HG02938 (cell line): ENCODE measurements around the gene IL4.
A peak's percentile ranks its signal among the peaks of the same experiment; 100 is the strongest.
"Not testable (repeated sequence)": the region's sequence is repeated elsewhere in the genome, so short reads cannot be mapped to it uniquely, and the experiment has no call there.

Source experiments
- ATAC-seq: cut with Tn5 transposase; IDR thresholded peaks from one replicate; pipeline ENCODE4 v1.9.1; 2021; ENCODE audit warnings: mild to moderate bottlenecking, moderate library complexity; ENCODE audit not compliant: unreplicated experiment

The IL4 gene

DNA sequence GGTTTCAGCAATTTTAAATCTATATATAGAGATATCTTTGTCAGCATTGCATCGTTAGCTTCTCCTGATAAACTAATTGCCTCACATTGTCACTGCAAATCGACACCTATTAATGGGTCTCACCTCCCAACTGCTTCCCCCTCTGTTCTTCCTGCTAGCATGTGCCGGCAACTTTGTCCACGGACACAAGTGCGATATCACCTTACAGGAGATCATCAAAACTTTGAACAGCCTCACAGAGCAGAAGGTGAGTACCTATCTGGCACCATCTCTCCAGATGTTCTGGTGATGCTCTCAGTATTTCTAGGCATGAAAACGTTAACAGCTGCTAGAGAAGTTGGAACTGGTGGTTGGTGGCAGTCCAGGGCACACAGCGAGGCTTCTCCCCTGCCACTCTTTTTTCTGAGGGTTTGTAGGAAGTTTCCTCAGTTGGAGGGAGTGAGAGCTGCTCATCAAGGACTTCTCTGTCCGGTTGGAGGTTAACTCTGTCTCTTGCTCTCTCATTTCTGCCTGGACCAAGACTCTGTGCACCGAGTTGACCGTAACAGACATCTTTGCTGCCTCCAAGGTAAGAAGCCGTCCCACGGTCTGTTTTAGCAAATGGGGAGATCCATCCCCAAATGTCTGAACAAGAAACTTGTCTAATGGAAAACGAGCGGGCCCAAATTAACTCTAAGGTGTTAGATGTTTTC lies at the start of gene IL4:
IL4 (plus strand) TSS at position 51 of the 692 bp plus-strand sequence; CDS start at position 113, 62 bp downstream.
- no peak for ATAC-seq

DNA sequence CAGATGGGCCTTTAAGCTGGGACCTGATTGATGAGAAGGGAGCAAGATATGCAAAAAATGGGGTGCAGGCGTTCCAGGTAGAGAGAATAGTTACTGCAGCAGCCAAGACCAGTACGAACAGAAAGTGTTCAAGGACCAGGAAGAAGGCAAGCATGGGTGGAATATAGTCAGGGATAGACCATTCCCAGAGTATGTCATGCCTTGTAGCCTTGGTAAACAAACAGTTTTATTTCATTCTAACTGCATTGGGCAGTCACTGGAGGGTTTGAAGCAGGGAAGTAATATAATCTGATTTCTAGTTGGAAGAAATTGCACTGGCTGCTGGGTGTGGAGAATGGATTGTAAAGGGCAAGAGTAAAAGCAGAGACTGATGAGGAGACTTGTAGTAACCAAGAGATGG lies 46.3 kb upstream of the IL4 start:
- ATAC-seq, result no peak

DNA sequence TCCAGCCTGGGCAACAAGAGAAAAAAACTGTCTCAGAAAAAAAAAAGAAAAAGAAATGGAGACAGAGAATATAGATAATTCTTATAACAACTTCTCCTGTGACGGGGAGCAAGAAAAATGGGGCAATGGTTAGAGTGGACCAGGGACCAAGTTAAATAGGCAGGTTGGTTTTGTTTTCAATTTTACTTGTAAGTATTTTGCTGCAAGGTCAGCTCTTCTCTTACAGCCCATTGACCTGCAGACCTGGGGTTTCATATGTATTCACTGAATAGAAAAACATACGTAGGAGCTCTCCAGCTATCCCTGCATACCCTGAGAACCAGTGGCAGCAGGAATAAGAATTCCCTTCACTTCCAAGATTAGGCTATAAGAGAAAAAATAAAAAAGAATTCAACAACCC lies 45.0 kb upstream of the IL4 start:
- no peak for ATAC-seq

DNA sequence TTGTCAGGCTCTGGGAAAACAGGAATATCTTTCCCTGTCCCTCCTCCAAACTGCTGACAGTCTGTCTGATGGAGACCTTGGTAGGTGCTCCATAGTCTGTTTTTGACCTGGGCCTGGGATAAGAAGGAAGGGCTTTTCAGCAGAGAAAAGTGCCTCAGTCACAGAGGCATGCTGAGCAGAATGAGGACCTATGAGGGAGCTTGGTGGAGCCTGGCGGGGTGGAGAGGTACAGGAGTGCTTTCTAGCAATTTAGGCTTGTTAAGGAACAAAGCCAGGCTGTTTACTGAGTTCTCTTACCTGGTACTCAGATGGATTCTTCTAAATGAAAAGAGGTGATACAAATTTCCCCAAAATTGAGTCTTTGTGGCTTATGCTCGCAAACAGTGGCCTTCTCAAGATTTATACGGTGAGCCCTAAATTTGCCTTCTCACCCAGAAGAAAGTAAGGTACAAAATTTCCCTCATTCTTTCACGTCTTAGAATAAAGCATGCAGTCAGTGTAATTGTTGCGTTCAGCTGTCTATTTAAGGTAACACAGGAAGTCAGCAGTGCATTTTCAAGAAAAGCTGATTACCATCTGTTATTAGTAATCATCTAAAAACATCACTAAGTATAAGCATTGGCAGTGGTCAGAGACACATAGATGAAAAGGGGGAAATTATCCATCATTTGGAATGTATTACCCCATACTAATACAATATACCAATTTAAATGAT lies 44.4 kb upstream of the IL4 start:
- peak; percentile 57 for ATAC-seq

DNA sequence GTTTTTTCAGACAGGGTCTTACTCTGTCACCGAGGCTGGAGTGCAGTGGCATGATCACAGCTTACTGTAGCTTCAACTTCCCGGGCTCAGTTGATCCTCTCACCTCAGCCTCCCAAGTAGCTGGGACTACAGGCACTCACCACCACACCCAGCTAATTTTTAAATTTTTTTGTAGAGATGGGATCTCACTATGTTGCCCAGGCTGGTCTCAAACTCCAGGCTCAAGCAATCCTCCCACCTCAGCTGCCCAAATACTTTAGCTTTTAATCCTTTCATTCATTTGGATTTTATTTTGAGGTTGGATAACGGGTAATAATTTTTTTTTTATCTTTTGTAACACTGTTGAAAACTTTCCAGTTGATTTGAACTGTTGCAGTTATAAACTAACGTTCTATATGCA lies 40.2 kb upstream of the IL4 start:
- ATAC-seq, result not testable (repeated sequence)

DNA sequence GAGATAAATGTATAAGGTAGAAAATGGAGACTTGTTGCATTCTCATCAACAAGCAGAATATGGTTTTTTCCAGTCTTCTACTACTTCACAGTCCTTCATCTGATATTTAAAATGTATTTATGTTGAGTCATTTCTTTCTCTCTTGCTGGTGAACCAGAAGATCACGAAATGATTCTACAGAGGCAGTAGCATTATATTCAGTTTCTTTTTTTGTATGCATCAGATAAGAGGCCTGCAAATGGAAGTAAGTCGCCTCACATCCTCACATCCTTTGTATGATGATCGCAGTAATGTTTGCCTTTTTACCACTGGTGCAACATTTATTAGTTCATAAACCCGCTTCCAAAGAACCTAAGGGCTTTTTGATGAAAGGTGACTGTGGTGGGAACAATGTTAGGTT lies 37.9 kb upstream of the IL4 start:
- ATAC-seq, result peak; percentile 48

DNA sequence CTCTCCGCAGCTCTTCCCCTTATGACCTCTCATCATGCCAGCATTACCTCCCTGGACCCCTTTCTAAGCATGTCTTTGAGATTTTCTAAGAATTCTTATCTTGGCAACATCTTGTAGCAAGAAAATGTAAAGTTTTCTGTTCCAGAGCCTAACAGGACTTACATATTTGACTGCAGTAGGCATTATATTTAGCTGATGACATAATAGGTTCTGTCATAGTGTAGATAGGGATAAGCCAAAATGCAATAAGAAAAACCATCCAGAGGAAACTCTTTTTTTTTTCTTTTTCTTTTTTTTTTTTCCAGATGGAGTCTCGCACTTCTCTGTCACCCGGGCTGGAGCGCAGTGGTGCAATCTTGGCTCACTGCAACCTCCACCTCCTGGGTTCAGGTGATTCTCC lies 36.5 kb upstream of the IL4 start:
- ATAC-seq, result no peak

DNA sequence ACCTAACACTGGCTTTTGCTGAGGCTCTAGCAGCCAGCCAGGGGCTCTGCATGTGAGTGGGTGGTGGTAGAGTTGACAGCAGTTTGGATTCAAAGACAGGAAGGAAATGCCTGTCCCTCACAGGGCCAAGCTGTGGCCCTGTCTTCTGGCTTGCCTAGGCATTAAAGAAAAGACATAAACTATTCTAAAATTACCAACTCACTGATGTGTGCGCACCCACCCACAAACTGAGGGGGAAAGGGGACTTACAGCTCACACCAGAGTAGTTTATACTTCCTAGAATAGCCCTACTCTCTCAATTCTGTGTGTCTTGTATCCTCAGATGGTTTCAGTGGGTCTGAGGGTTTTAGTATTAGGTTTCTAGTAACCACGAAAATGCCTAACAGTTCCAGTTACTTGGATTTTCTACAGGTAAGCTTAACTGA lies 34.1 kb upstream of the IL4 start:
- ATAC-seq, result peak; percentile 65

DNA sequence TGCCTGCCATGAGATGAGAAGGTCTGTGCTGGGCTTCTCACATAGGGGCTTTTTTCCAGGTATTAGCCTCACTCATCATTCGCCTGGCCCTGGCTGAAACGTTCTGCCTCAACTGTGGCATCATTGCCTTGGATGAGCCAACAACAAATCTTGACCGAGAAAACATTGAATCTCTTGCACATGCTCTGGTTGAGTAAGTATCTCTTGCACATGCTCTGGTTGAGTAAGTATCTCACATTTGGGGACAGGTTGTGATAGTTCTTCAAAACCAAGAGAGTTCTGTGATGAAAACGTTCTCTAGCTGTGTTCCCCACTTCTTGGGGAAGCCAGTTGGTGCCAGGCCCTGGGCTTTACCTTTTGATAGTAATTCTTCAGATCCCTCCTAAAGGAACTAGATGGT lies 33.2 kb upstream of the IL4 start:
- ATAC-seq, result no peak

DNA sequence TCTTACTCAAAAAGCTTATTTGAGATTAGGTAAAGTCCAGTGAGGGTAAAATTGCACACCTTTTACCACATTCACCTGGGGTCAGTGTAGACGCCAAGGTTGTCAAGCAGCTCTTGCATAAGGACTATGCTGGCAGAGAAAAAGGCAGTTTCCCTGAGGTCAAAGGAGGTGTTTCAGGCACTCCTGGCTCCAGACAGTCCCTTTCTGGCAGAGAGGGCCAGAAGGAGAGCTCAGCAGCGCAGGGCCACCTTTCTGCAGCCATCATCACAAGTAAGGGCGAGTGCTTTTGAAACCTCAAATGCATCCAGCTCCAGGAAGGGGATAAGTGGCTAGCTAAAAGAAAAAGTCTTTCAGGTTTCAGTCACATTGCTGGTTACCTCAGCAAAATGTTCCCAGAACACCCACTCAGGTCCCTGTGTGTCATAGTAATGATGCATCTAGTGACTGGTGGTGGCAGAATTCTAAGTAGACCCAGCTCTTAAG lies 32.5 kb upstream of the IL4 start:
- no peak for ATAC-seq

DNA sequence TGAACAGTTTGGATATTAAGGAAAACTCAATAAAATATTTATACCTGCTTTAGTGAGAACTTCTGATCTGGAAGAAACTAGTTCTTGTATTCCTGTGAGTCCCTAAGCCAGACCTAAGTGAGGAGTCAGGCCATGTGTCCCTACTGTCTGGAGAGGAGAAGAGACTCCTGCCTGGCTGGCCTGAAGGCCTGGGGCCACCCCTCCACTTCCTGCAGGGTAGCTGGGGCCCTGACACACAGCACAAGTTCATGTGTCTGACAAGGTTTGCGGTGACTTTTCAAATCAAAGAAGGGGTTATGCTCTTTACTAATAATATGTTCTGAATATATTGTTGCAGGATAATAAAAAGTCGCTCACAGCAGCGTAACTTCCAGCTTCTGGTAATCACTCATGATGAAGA lies 31.9 kb upstream of the IL4 start:
- no peak for ATAC-seq

DNA sequence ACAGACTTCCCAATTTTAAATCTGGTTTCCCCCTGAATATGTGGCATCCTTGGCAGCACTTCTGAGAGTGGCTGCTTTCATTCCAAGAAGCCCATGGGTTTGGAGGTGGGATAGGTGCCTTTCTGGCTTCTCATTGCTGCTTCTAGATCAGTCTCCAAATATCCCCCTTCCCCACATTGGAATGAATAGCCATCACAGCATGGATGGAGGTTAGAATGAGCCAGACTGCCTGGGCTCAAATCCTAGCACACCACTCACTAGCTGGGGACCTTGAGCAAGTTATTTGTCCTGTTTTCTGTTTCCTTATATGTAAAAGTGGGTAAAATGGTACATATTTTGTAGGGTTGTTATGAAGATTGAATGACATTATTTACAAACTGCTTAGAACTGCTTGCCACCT lies 29.6 kb upstream of the IL4 start:
- ATAC-seq, result no peak

DNA sequence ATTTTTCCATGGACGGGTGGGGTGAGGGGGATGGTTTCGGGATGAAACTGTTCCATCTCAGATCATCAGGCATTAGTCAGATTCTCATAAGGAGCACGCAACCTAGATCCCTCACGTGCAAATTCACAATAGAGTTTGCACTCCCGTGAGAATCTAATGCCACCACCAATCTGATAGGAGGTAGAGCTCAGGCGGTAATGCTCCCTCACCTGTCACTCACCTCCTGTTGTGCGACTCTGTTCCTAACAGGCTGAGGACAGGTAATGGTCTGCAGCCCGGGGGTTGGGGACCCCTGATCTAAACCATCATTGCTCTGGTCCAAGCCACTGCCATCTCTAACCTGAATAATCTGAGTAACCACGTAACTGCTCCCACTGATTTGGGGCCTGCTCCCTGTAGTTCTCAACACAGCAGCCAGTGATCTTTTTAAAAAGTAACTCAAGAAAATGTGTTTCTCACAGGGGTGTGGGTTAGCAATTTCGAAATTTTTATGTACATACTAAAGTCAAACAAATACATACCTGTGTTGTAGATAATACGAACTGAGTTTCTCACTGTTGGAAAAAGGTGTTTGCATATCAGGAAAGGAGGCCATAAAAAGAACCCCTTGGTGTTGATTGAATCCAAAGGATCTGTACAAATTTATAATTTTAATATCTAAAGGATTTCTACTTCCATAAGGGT lies 27.1 kb upstream of the IL4 start:
- ATAC-seq, result no peak

DNA sequence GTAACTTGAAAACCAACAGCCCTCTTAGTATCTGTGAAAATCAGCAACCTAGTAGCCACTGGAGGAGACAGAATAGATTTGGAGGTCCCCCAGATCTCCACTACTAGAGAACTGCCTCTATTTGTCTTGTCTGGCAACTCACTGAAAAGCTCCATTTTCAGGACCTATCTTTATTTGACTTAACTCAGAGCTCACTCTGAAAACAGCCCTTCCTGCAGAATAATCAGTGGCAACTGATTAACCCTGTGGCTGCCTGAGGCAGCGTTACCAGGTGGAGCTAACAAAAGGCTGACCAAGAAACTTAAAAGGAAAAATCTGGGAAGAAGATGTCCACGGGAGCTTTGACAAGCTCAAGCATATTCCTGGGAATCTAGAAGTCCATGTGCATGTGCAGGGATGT lies 26.3 kb upstream of the IL4 start:
- no peak for ATAC-seq

DNA sequence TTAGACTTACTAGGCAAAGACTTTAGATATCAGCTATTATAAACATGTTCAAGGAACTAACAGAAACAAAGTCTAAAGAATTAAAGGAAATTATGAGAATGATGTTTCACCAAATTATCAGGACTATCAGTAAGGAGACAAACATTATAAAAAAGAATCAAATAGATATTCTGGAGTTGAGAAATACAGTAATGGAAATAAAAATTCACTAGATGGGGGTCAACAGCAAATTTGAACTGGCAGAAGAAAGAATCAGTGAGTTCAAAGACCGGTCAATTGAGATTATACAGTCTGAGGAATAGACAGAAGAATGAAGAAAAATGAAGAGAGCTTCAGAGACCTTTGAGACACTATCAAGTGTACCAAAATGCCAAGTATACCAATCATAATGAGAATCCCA lies 25.4 kb upstream of the IL4 start:
- ATAC-seq, result no peak

DNA sequence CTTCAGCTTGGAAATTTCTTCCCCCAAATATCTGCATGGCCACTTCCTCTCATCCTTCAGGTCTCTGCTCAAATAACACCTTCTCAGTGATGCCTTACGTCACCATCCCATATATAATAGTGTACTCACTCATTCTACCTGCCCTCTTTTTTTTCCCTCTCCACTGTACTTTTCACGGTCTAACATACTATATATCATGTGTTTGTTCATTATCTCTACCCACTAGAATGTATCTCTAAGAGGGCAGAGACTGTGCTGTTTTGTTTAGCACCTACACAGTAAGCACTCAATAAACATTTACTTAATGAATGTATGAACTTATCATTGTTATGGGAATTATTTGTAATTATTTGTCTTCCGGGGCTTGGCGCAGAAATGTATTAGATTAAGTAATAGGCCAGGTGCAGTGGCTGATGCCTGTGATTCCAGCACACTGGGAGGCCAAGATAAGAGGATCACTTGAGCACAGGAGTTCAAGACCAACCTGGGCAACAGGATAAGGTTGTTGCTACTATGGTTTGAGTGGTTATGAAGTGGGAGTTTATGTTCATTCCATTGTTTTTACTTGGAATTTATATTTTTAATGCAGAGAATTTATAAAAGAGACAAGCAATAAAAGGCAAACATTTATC lies 21.8 kb upstream of the IL4 start:
- no peak for ATAC-seq

DNA sequence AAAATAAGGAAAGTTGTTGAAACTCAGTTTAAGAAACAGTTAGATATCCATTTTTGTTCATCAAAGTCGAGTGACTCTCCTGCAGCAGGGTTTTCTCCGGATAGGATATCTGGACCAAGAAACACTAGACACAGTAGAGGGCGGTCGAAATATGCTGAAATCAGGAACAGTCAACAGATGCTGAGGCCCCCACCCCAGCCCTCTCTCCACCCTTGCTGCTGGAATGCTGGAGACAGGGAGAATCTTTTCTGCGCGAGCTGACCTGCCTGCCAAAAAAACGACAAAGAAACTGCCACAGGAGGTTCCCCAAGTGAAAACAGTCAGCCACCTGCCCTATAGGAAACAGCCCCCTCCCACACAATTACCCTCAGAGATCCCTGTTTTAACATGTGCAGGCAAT lies 20.1 kb upstream of the IL4 start:
- no peak for ATAC-seq

DNA sequence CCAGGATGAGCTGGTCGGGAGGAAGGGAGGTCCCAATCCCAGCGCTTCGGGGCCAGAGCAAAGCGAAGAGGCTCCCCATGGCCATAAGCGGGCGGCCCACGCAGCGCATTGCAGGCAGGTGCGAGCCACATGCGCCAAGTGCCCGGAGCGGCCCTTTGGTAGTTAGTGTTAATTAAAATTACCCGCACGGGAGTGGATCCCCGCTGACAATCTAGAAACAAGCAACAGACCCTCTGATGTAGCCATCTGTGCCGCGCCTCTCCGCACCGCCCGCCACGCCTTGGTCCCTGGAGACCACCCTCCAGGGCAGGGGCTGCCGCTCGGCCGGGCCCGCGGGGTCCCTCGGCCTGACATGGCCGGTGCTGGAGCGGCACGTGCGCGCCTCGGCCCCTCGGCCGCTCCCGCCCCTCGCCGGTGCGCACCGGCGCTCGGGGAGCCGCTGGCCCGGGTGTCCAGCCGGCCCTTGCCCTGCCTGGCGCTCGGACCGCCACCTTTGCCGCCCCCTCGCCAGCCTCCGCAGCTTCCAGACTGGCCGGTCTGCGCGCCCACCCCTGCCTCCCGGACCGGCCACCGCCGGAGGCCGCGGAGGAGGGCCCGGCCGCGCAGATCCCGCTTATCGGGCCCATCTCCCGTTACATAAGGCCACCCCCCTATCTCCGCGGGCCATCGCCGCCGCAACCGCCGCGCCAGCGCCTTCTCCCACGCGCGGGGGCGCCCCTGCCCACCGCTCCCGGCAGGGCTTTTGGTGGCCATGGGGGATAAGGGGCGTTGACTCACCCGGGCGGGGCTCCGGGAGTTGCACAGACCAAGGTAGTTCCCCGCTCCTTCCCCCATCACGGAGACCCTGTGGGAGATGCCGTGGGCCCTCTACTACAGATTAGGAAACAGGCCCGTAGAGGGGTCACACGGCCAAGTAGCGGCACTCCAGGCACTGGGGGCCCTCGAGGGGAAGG lies 17.7 kb upstream of the IL4 start:
- ATAC-seq, result no peak

DNA sequence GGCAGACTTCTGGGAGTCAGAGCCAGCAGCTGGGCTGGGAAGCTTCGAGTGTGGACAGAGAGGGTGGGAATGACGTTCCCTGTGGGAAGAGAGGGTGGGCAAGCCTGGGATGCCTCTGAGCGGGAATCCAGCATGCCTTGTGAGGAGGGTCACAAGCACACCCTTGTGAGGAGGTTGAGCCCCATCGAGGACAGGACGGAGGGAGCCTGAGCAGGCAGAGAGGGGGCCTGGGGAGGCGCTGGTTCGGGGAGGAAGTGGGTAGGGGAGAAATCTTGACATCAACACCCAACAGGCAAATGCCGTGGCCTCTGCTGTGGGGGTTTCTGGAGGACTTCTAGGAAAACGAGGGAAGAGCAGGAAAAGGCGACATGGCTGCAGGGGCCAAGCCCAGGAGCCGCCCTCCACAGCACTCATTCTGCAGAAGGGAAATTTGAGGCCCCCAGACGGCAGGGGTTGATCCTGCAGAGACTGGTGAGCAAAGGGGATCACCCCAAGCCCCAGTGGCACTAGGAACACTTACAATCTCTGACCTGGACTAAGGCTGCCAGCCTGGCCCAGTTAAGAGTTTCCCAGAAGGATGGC lies 16.9 kb upstream of the IL4 start:
- ATAC-seq, result no peak
